OCI-LY7 (cell line): Measurements from ENCODE around the gene CUBN. TPM values are rescaled to one million over a fixed set of nuclear protein-coding genes. Genes with fewer than 3 reads are reported as not detected.

Experiments
- BruUV-seq: library from RNA; stranded (reverse); fragments of 400-500 nt; replicated peaks from 2 replicates; lab custom pipeline; 2021; lab: Mats Ljungman, UMichigan
- CTCF ChIA-PET: fragments of 300-600 bp; sonication (Branson Sonifier 250); formaldehyde crosslinking; loops from one replicate; lab custom pipeline; 2022; ENCODE audit warnings: antibody characterized with exemption; ENCODE audit not compliant: unreplicated experiment; lab: Charles Lee
- POLR2A ChIA-PET: fragments of 300-600 bp; sonication (Branson Sonifier 250); formaldehyde crosslinking; loops from one replicate; lab custom pipeline; 2022; ENCODE audit warnings: antibody characterized with exemption; lab: Charles Lee
- DNase-seq: peaks from one replicate; pipeline ENCODE4 v3.0.0-alpha.2; 2015; ENCODE audit warnings: low spot score
- H2AFZ ChIP-seq: fragments of 200-600 bp; sonication (generic), shearing (Covaris generic); 2 replicates; pipeline ENCODE4 v1.6.1; 2014; ENCODE audit warnings: mild to moderate bottlenecking, antibody characterized with exemption, low read length, moderate library complexity
- H3K27ac ChIP-seq: fragments of 200-600 bp; sonication (generic); 2 replicates; pipeline ENCODE4 v1.5.1; 2014; ENCODE audit warnings: mixed run types, low read depth, mild to moderate bottlenecking, moderate library complexity, low read length, inconsistent platforms; ENCODE audit not compliant: poor library complexity, severe bottlenecking
- H3K36me3 ChIP-seq: fragments of 200-600 bp; sonication (generic); 2 replicates; pipeline ENCODE4 v1.6.1; 2014; ENCODE audit warnings: mild to moderate bottlenecking, antibody characterized with exemption, low read length, moderate library complexity, mixed read lengths; ENCODE audit not compliant: insufficient read depth
- H3K4me1 ChIP-seq: fragments of 200-600 bp; sonication (generic); 2 replicates; pipeline ENCODE4 v1.5.1; 2014; ENCODE audit warnings: mild to moderate bottlenecking, low read length; ENCODE audit not compliant: insufficient read depth, poor library complexity, severe bottlenecking
- H3K4me2 ChIP-seq: fragments of 200-600 bp; sonication (generic); 2 replicates; pipeline ENCODE4 v1.6.1; 2014; ENCODE audit warnings: mild to moderate bottlenecking, low read length
- H3K4me3 ChIP-seq: fragments of 200-600 bp; sonication (generic); 2 replicates; pipeline ENCODE4 v1.5.1; 2014; ENCODE audit warnings: mild to moderate bottlenecking, low read depth, low read length; ENCODE audit not compliant: poor library complexity, severe bottlenecking
- H3K79me2 ChIP-seq: fragments of 200-600 bp; sonication (generic); 2 replicates; pipeline ENCODE4 v1.6.1; 2016; ENCODE audit warnings: low read depth, mild to moderate bottlenecking, low read length, moderate library complexity, mixed read lengths; ENCODE audit not compliant: insufficient read depth
- H3K9me2 ChIP-seq: fragments of 200-600 bp; sonication (generic); 2 replicates; pipeline ENCODE4 v1.6.1; 2016; ENCODE audit warnings: mild to moderate bottlenecking, low read length, mixed read lengths; ENCODE audit not compliant: insufficient read depth
- H3K9me3 ChIP-seq: fragments of 200-600 bp; sonication (generic); 2 replicates; pipeline ENCODE4 v1.6.1; 2014; ENCODE audit warnings: mild to moderate bottlenecking, mixed run types, low read length, mixed read lengths
- H4K20me1 ChIP-seq: fragments of 200-600 bp; sonication (generic); 2 replicates; pipeline ENCODE4 v1.6.1; 2014; ENCODE audit warnings: mild to moderate bottlenecking, antibody characterized with exemption, low read length, moderate library complexity, mixed read lengths; ENCODE audit not compliant: insufficient read depth
- EZH2phosphoT487 ChIP-seq: fragments of 200-600 bp; sonication (generic); IDR thresholded peaks from 2 replicates; pipeline ENCODE4 v1.6.1; 2018; ENCODE audit warnings: low read depth, borderline replicate concordance, mild to moderate bottlenecking, mixed run types, antibody characterized with exemption, low read length, moderate library complexity, mixed read lengths
- intact Hi-C: fragments of 100-400 bp; cut with micrococcal nuclease; formaldehyde crosslinking; loops from one replicate; pipeline ENCODE4 v1.10.0; 2022; ENCODE audit not compliant: unreplicated experiment
- total RNA-seq, 2 experiments: library from RNA; depleted of rRNA in 1 of 2; stranded (reverse); fragments of >200 nt in 1 of 2; shearing (Covaris generic) in 1 of 2; gene quantifications; 2 replicates each; pipeline ENCODE4 v1.2.3, GENCODE V29; 2014 to 2022
- TF ChIP-seq, protein P1 (sequence below): fragments of 200-600 bp; sonication (generic); conservative IDR thresholded peaks from 2 replicates; pipeline ENCODE4 v1.5.1; 2014; ENCODE audit warnings: mild to moderate bottlenecking, antibody characterized with exemption, low read length, moderate library complexity, mixed read lengths

The CUBN gene
- total RNA-seq, 2 experiments from 2014 or later, result 0.13 to 0.25 TPM

DNA sequence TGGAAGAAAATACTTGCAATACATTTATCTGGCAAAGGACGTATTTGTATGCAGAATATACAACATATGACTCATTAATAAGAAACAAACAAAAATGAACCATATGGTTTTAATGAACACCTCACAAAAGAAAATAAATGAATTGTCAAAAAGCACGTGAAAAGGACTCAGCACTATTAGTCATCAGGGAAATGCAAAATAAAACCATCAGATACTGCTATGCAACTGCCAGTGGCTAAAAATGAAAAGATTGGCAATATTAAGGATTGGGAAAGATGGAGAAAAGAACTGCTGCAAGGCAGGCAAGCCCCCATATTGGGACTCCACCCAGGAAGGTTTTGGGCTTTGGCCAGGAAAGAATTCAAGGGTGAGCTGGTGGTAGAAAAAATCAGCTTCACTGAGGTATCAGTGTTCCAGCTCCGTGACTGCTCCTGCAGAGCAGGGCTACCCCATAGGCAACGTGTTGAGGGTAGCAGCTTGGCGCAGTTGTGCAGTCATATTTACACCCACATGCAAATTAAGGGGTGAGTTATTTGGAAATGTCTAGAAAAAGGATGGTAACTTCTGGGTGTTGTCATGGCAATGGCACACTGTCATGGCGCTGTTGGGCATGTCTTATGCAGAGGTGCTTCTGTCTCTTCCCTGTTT, 72.7 kb downstream of the CUBN start:
- no peaks in the 10 kb centered on the region for H3K4me1 ChIP-seq
- no peak overlapping the region for H3K4me3 ChIP-seq
- CTCF ChIA-PET, result no interaction called here
- H3K27ac ChIP-seq, result no peak overlapping the region
- H3K9me3 ChIP-seq, result no peaks in the 10 kb centered on the region
- no TSS peak for BruUV-seq
- no peak overlapping the region for H3K4me2 ChIP-seq
- no peaks in the 10 kb centered on the region for H3K36me3 ChIP-seq
- TF ChIP-seq EZH2phosphoT487, result no peak
- TF ChIP-seq, protein P1, sequence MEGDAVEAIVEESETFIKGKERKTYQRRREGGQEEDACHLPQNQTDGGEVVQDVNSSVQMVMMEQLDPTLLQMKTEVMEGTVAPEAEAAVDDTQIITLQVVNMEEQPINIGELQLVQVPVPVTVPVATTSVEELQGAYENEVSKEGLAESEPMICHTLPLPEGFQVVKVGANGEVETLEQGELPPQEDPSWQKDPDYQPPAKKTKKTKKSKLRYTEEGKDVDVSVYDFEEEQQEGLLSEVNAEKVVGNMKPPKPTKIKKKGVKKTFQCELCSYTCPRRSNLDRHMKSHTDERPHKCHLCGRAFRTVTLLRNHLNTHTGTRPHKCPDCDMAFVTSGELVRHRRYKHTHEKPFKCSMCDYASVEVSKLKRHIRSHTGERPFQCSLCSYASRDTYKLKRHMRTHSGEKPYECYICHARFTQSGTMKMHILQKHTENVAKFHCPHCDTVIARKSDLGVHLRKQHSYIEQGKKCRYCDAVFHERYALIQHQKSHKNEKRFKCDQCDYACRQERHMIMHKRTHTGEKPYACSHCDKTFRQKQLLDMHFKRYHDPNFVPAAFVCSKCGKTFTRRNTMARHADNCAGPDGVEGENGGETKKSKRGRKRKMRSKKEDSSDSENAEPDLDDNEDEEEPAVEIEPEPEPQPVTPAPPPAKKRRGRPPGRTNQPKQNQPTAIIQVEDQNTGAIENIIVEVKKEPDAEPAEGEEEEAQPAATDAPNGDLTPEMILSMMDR, result no peak
- DNase-seq, result no peak
- intact Hi-C loops, result no loop called here
- H2AFZ ChIP-seq, result no peak overlapping the region
- no peaks in the 10 kb centered on the region for H4K20me1 ChIP-seq
- POLR2A ChIA-PET, result no interaction called here
- H3K9me2 ChIP-seq, result no peaks in the 10 kb centered on the region
- H3K79me2 ChIP-seq, result no peaks in the 10 kb centered on the region

DNA sequence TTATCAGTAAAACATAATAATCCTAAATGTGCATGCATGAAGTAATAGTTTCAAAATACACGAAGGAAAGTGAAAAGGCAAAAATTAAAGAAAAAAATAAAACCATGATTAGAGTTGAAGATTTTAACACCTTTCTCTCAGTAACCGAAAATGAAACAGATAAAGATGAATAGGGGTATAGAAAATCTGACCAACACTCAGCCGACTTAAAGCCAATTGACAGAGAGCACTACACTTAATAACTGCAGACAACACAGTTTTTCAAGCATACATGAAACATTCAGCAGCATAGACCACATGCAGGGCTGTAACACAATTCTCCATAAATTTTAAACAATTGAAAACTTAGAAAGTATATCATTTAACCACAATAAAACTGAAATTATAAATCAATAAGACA, 76.1 kb downstream of the CUBN start:
- Histone ChIP-seq H3K4me3 (no peak overlapping the region), H3K36me3 (no peaks in the 10 kb centered on the region), H3K9me3 (no peaks in the 10 kb centered on the region), H2AFZ (no peak overlapping the region), H4K20me1 (no peaks in the 10 kb centered on the region), H3K27ac (no peak overlapping the region), H3K9me2 (no peaks in the 10 kb centered on the region), H3K79me2 (no peaks in the 10 kb centered on the region), H3K4me2 (no peak overlapping the region), H3K4me1 (no peaks in the 10 kb centered on the region)
- TF ChIP-seq, protein P1, result no peak
- TF ChIP-seq EZH2phosphoT487, result no peak
- ChIA-PET POLR2A (no interaction called here), CTCF (no interaction called here)
- intact Hi-C loops, result no loop called here
- BruUV-seq, result no TSS peak
- no peak for DNase-seq

DNA sequence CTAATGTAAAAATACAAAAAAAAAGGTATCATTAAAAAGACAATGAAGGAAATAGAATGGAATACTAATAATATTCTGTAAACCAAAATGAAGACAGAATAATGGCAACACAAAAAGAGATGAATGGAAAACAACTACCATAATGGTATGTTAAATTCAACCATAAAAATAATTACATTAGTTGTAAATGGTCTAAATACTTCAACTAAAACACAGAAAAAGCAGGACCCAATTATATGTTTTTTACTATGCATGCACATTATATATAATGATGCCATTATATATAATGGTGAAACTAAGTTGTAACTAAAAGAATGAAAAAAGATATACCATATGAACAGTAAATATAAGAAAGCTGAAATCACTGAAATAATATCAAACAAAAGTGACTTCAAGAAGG, 76.5 kb downstream of the CUBN start:
- no peak for DNase-seq
- Histone ChIP-seq H2AFZ (no peak overlapping the region), H3K9me2 (no peaks in the 10 kb centered on the region), H4K20me1 (no peaks in the 10 kb centered on the region), H3K4me1 (no peaks in the 10 kb centered on the region), H3K9me3 (no peaks in the 10 kb centered on the region), H3K79me2 (no peaks in the 10 kb centered on the region), H3K27ac (no peak overlapping the region), H3K4me2 (no peak overlapping the region), H3K36me3 (no peaks in the 10 kb centered on the region), H3K4me3 (no peak overlapping the region)
- no TSS peak for BruUV-seq
- ChIA-PET CTCF (no interaction called here), POLR2A (no interaction called here)
- intact Hi-C loops, result no loop called here
- TF ChIP-seq EZH2phosphoT487, result no peak
- TF ChIP-seq, protein P1, result no peak
